ENCODE results near the gene CLSTN1.

The CLSTN1 gene

GRCh38 chr1:9823943-9824701 is at the start of gene CLSTN1:
CLSTN1 (minus strand) TSS chr1:9823965; CDS start chr1:9823733, 232 bp downstream.
- DNase-seq (ENCODE audit: low read depth in 1 of 2, low spot score in 1 of 2): peak; percentile 78 to 83

DNA sequence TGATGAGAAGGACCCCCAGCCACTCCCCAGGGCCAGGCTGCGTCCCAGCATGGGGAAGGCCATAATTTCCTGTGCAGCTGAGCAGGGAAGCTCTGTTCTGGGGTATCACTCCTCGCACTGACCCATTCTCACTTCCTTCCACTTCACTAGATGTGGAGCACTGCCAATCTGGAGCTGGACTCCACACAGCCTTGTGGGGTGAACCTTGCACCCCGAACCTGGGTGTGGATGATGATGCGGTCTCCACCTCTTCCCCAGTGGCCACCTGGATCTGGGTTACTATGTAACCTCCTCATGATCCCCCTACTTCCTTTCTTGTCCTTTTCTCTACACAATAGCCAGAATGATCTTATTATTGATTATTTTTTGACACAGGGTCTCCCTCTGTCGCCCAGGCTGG is 49.6 kb upstream of the CLSTN1 start:
- no peak for DNase-seq (ENCODE audit: low read depth in 1 of 2, low spot score in 1 of 2)

DNA sequence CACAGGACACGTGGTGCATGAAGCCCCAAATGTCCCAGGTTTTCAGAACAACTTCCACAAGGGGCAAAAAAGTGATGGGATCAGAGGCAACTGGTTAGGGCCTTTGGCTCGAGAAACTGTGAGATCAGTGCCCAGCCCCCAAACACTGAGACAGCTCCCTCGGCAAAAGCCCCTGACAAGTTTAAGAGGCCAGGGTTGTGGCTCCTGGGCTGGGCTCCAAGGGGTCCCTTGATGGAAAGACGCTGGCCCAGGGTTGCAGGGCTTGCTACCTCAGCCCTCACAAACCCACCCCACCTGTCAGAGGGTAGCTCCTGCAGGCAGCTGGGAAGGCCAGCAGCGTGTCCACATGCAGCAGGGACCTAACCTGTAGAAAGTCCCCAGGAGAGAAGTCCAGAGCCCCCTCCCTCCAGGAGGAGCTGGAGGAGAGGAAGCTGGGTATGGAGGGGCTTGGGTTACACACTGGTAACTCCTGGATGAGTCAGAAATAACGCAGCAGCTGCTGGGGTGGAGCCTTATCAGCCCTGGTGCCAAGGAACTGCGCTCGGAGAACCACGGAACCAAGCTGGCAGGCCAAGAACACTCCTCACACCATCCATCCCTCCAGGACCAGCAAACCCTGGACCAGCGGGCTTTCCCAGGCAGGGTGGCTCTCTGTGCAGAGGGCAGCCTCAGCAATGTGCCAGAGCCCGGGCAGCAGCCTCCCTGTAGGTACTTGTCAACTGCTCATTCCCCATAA is 48.8 kb upstream of the CLSTN1 start:
- DNase-seq (ENCODE audit: low read depth in 1 of 2, low spot score in 1 of 2): no peak

DNA sequence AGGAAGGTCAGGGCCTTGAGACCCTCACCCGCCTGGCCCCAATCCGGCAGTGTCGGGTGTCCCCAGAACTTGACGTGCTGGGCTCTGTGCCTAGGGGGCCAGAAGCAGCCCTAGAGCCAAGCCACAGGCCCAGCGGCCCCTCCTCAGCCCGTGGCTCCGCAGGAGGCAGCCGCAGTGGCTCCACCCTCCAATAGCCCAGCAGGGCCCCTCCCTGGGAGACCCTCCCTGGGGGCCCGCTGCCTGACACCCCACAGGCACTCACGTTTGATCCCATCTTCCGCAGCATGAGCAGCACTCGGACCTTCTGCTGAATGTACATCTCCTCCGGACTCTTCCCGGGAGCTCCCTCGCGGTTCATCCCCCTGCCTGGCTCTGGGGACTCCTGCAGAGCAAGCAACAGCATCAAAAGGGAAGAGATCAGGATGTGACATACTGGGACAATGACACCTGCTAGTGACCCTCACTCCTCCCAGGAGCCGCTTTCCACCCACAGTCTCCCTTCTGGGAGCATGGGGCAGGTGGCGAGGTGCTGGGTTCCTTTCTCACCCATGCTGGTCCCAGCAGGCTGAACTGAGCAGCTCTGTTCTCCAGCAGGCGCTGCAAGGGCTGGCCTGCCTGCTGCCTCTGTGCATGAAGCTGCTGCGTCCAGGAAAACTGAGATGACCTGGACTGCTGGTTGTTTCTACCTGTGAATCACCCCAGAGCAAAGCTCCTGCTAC is 48.1 kb upstream of the CLSTN1 start:
- no peak for DNase-seq (ENCODE audit: low read depth in 1 of 2, low spot score in 1 of 2)

- DNase-seq (ENCODE audit: low read depth in 1 of 2, low spot score in 1 of 2): no peak
These were observed 47.3 kb upstream of the CLSTN1 start for GRCh38 chr1:9871021-9871420.

- no peak for DNase-seq (ENCODE audit: low read depth in 1 of 2, low spot score in 1 of 2)
These were observed 46.8 kb upstream of the CLSTN1 start for GRCh38 chr1:9870572-9870971.

DNA sequence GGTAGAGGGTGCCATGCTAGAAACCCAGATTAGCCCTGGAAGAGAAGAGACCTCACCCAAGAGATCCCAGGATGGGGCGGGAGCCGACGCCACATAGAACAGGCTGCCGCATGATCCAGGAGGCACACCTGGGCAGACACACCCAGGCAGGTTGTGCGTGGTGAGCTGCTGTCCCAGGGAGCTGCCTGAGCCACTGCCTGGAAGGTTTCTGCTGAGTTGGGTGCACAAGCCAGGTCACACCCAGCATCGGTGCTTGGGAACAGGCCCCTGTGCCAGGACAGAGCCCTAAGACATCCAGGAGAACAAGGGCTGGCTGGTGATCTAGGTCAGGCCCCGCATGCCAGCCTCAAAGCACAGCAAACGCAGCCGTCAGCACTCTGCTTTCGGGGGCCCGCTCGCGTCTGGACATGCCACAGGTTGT is 46.1 kb upstream of the CLSTN1 start:
- DNase-seq (ENCODE audit: low read depth in 1 of 2, low spot score in 1 of 2): no peak

DNA sequence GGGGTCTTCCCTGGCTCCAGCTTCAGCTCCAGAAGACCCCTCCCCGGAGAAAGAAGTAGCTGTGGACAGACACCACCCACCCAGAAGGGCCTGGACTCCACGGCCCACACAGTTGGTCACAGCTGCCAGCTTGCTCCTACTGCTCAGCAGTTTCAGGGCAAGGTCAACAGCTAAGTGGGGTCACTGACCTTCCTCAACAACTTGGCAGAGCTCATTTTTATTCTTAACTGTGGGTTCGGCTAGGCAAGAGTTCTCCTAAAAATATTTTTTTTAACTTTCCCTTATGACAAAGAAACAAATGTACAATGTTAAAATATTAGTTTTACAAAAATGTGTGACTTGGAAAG is 44.5 kb upstream of the CLSTN1 start:
- no peak for DNase-seq (ENCODE audit: low read depth in 1 of 2, low spot score in 1 of 2)

- peak; percentile 83 to 87 for DNase-seq (ENCODE audit: low read depth in 1 of 2, low spot score in 1 of 2)
These were observed 43.9 kb upstream of the CLSTN1 start for GRCh38 chr1:9867408-9868243.

GRCh38 chr1:9866836-9867235 is 43.1 kb upstream of the CLSTN1 start:
- DNase-seq (ENCODE audit: low read depth in 1 of 2, low spot score in 1 of 2): no peak

DNA sequence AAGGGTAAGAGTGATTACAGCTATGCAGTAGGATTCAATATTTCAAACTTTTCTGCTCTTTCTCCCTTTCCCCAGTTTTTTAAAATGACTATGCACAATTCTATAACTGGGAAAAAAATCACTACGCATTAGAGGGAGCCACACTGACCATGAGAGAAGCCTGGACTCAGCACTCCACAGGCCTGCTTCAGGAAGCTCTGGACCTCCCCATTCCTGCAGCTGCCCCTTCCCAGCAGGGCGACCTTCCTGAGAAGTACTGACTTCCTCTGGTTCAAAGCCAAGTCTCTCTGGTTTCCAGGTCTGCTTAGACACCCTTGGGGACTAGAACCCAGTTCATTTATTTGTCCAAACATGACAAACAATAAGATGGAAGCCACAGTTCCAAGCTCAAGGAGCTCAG is 42.0 kb upstream of the CLSTN1 start:
- DNase-seq (ENCODE audit: low read depth in 1 of 2, low spot score in 1 of 2): no peak

DNA sequence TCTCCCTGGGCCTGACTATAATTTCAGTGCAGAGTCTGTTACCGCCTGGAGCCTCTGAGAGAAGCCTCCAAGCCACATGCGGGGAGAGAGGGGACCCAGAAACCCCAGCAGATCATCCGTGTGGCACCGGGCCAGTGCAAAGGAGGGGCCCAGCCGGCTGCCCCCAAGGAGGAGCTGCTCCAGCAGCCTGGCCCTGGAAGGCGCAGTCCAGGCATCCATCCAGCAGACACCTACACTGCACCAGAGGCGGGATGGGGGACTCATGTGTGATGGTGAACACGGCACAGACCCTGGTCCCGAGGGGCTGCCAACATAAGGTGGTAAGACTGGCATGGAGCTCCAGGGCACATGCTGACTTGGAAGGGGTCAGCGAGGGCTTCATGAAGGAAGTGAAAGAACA is 39.6 kb upstream of the CLSTN1 start:
- DNase-seq (ENCODE audit: low read depth in 1 of 2, low spot score in 1 of 2): no peak

GRCh38 chr1:9861360-9861759 is 37.6 kb upstream of the CLSTN1 start:
- no peak for DNase-seq (ENCODE audit: low read depth in 1 of 2, low spot score in 1 of 2)

DNA sequence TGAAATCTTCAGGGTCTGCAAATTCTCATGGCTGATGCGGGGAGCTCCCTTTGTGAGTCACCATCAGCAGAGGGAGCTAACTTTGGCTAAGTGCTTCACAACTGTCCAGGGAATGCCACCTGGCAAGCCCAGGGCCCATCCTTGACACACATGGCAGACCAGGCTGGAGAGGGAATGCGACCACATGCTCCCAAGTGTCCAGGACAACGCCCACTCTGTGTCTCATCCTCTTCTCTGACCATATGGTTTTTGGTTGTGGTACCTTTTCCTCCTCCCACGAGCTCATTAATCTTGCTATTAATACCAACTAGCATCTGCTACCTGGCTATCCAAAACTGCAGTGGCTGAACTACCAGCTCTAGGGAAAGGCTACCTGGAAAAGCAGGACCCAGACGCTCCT is 37.1 kb upstream of the CLSTN1 start:
- DNase-seq (ENCODE audit: low read depth in 1 of 2, low spot score in 1 of 2): no peak

- DNase-seq (ENCODE audit: low read depth in 1 of 2, low spot score in 1 of 2): no peak
These were observed 35.7 kb upstream of the CLSTN1 start for GRCh38 chr1:9859281-9860014.

DNA sequence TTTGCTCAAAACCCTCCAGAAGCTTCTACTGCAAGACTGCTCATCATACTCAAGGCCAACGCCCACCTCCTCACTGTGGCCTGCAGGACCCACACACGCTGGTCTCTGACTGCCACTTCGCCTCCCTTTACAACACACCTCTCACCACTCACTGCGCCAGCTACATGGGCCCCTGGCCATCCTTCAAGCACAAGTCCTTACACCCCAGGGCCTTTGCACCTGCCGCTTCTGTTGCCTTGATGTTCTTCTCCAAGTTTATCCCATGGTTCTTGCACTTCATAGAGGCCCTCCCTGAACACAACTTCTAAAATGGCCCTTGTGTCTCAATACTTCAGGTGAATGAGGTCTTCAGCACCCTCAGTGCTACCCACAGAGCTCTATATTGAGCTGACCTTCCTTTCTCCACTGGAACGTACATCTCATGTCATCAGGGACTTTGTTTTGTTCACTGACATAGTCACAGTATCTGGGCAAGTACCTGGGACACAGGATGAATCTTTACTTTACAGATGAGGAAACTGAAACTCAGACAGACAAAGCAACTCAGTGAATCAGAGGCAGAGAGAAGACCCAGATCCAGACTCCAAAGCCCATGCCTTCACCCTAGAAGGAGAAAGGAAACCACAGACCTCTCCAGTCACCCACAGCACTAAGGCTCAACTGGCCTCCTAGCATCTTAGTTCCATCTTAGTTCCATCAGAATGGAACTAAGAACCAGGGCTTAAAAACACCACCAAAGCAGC is 34.7 kb upstream of the CLSTN1 start:
- DNase-seq (ENCODE audit: low read depth in 1 of 2, low spot score in 1 of 2): no peak

- no peak for DNase-seq (ENCODE audit: low read depth in 1 of 2, low spot score in 1 of 2)
These were observed 31.4 kb upstream of the CLSTN1 start for GRCh38 chr1:9855186-9855585.

DNA sequence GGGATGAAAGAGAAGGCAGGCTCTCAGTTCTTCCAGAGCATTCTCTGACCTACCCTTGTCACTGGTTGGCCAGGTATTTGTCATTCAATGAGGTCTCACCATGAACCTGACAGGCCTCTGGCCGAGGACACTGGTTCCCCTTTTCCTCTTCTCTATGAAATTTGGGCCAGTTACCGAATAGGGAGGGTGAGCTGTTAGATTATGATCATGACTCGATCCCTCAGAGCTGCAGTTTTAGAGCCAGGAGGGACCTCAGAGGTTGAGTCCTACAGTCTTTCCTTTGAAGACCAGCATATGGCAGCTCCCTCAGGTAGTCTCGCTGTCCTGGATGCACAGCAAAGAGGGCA is 29.5 kb upstream of the CLSTN1 start:
- DNase-seq (ENCODE audit: low read depth in 1 of 2, low spot score in 1 of 2): no peak

GRCh38 chr1:9852410-9853248 is 28.9 kb upstream of the CLSTN1 start:
- DNase-seq (ENCODE audit: low read depth in 1 of 2, low spot score in 1 of 2): no peak

All from activated CD4-positive, alpha-beta T cell treated with anti-CD3 and anti-CD28 coated beads, Interleukin-2, amount 50 U/mL, for 24 hours (primary cell).